GM12878 (cell line): Measurements from ENCODE around the gene RBAK. TPM values are rescaled to one million over a fixed set of nuclear protein-coding genes. Genes with fewer than 3 reads are reported as not detected.

Source experiments
- ATAC-seq: fragments of 200-7000 bp; cut with Tn5 transposase; 3 replicates; pipeline ENCODE4 v1.9.1; 2020; ENCODE audit warnings: mild to moderate bottlenecking, moderate library complexity
- BruUV-seq: library from RNA; stranded (reverse); fragments of 400-500 nt; replicated peaks from 2 replicates; lab custom pipeline; 2021; lab: Mats Ljungman, UMichigan
- CTCF ChIA-PET: fragments of 300-600 bp; sonication (Branson Sonifier 250); formaldehyde crosslinking; extraction: SDS; loops from one replicate; lab custom pipeline; 2021; ENCODE audit warnings: inconsistent platforms; lab: Yijun Ruan, JAX
- POLR2A ChIA-PET: fragments of 350-600 bp; formaldehyde crosslinking; extraction: SDS; loops from one replicate; lab custom pipeline; 2021; ENCODE audit warnings: inconsistent platforms; lab: Charles Lee
- RAD21 ChIA-PET: fragments of 300-600 bp; sonication (Branson Sonifier 250); formaldehyde crosslinking; loops from one replicate; lab custom pipeline; 2023; ENCODE audit warnings: antibody characterized with exemption; ENCODE audit not compliant: unreplicated experiment; lab: Charles Lee
- SMC1A ChIA-PET: fragments of 300-600 bp; sonication (Branson Sonifier 250); formaldehyde crosslinking; loops from one replicate; lab custom pipeline; 2023; ENCODE audit not compliant: unreplicated experiment, uncharacterized antibody; lab: Charles Lee
- DNase-seq: peaks from one replicate; pipeline ENCODE4 v3.0.0-alpha.2; 2011; ENCODE audit warnings: low read depth, low spot score
- FAIRE-seq: peaks from 3 replicates; lab custom pipeline; 2011; peaks lifted over from hg19 to GRCh38; lab: Jason Lieb, UNC
- H2AFZ ChIP-seq: 2 replicates; pipeline ENCODE4 v1.6.0; 2011; ENCODE audit warnings: low read depth, low read length, control low read depth; ENCODE audit not compliant: control insufficient read depth
- H3K27ac ChIP-seq: 2 replicates; pipeline ENCODE4 v1.5.1; 2011; ENCODE audit warnings: control low read depth; ENCODE audit not compliant: control insufficient read depth, insufficient read depth
- H3K27me3 ChIP-seq, 2 experiments: replicated peaks in 1 of 2; 2 replicates each; pipeline versions ENCODE4 v1.6.0 to v1.6.1; 2011; ENCODE audit warnings: low read length in 1 of 2; ENCODE audit not compliant: control insufficient read depth in 2 of 2, insufficient read depth in 2 of 2
- H3K36me3 ChIP-seq, 2 experiments: 2 replicates each; pipeline ENCODE4 v1.5.1; 2011; ENCODE audit warnings: low read length in 1 of 2; ENCODE audit not compliant: control insufficient read depth in 2 of 2, insufficient read depth in 2 of 2
- H3K4me1 ChIP-seq: 2 replicates; pipeline ENCODE4 v1.6.1; 2011; ENCODE audit warnings: mild to moderate bottlenecking, low read length, moderate library complexity, mixed read lengths; ENCODE audit not compliant: control insufficient read depth, insufficient read depth
- H3K4me2 ChIP-seq: 2 replicates; pipeline ENCODE4 v1.6.0; 2011; ENCODE audit warnings: control low read depth; ENCODE audit not compliant: control insufficient read depth, insufficient read depth
- H3K4me3 ChIP-seq: fragments of 200-600 bp; sonication (generic); 2 replicates; pipeline ENCODE4 v1.5.1; 2016
- H3K79me2 ChIP-seq: 2 replicates; pipeline ENCODE4 v1.6.0; 2011; ENCODE audit warnings: low read length; ENCODE audit not compliant: control insufficient read depth, insufficient read depth
- H3K9ac ChIP-seq: 2 replicates; pipeline ENCODE4 v1.8.0; 2011; ENCODE audit warnings: low read length, control low read depth, mixed read lengths; ENCODE audit not compliant: control insufficient read depth, insufficient read depth
- H3K9me3 ChIP-seq: replicated peaks from 3 replicates; pipeline ENCODE4 v1.5.1; 2011; ENCODE audit warnings: mild to moderate bottlenecking, low read length; ENCODE audit not compliant: control insufficient read depth, insufficient read depth
- H4K20me1 ChIP-seq: 2 replicates; pipeline ENCODE4 v1.6.0; 2011; ENCODE audit not compliant: control insufficient read depth, insufficient read depth
- BCL3 ChIP-seq: IDR thresholded peaks from 2 replicates; pipeline ENCODE4 v1.6.1; 2011; ENCODE audit warnings: borderline replicate concordance, low read depth, mild to moderate bottlenecking, moderate library complexity, low read length; ENCODE audit not compliant: insufficient read depth, poor library complexity, severe bottlenecking
- E2F8 ChIP-seq: fragments of 450-650 bp; IDR thresholded peaks from 2 replicates; pipeline ENCODE4 v1.6.1; 2018; ENCODE audit warnings: mild to moderate bottlenecking, low read depth, moderate library complexity; ENCODE audit not compliant: partially characterized antibody
- SRF ChIP-seq, 2 experiments: IDR thresholded peaks; 2 replicates each; pipeline ENCODE4 v1.6.1; 2011; ENCODE audit warnings: low read depth in 2 of 2, low read length in 2 of 2, mild to moderate bottlenecking in 1 of 2, moderate library complexity in 1 of 2
- STAT3 ChIP-seq: IDR thresholded peaks from 2 replicates; pipeline ENCODE4 v1.6.1; 2011; ENCODE audit warnings: low read depth, low read length, improper control_type of control experiment
- YBX1 ChIP-seq: fragments of 450-650 bp; IDR thresholded peaks from 2 replicates; pipeline ENCODE4 v1.6.1; 2016; ENCODE audit warnings: antibody characterized with exemption
- ZNF687 ChIP-seq: fragments of 450-650 bp; IDR thresholded peaks from 2 replicates; pipeline ENCODE4 v1.6.1; 2017; ENCODE audit warnings: mild to moderate bottlenecking, moderate library complexity
- WGBS: methylation state at CpG from one replicate; pipeline ENCODE4 v1.1.6; 2016; ENCODE audit warnings: low lambda C conversion rate; ENCODE audit not compliant: insufficient replicate concordance, insufficient coverage; ENCODE audit errors: missing lambda C conversion rate; 5-methylcytosine and 5-hydroxymethylcytosine counted together
- in situ Hi-C: fragments of 300-500 bp; cut with MboI; formaldehyde crosslinking; loops from 9 replicates; pipeline ENCODE4 v1.14.3; 2018; ENCODE audit warnings: mixed read lengths
- intact Hi-C: fragments of 100-400 bp; cut with micrococcal nuclease; formaldehyde crosslinking; loops from one replicate; pipeline ENCODE4 v1.14.2; 2022; ENCODE audit not compliant: unreplicated experiment
- polyA plus RNA-seq, 11 experiments: library from polyadenylated mRNA; depleted of rRNA in 4 of 11; unstranded in 6 of 11; stranded (reverse) in 5 of 11; fragments of >200 nt; fragmentation: Nextera tagmentation in 4 of 11; fragmentation: Illumina TruSeq in 1 of 11; extraction: Ambion mirVana in 4 of 11; extraction: Trizol in 1 of 11; gene quantifications; 1 replicate in 1 of 11; 2 replicates in 10 of 11; pipeline versions ENCODE4 v1.2.1 to v1.2.3, GENCODE V29; 2011 to 2016; ENCODE audit warnings: inconsistent platforms in 2 of 11, missing spikeins in 2 of 11, low read depth in 1 of 11
- total RNA-seq, 4 experiments: library from RNA; depleted of rRNA in 3 of 4; stranded (reverse); fragments of >200 nt in 3 of 4; fragmentation: Illumina TruSeq in 1 of 4; extraction: Trizol in 1 of 4; gene quantifications; 2 replicates each; pipeline versions ENCODE4 v1.2.1 to v1.2.3, GENCODE V29; 2013 to 2021

Gene RBAK
- total and polyA plus RNA-seq, 10 of the 15 experiments (the other 5 are each of a cell fraction or from before 2014, with no cell fraction given), result 1.9 to 10.2 (median 5.9) TPM

- intact Hi-C loops, result loop anchor here (10.0 kb wide), 1 partner anchor 1879 kb away; no protein-coding TSS in a partner anchor
- Histone ChIP-seq H3K79me2 (no peaks in the 10 kb centered on the region), H4K20me1 (no peaks in the 10 kb centered on the region), H3K4me2 (no peak overlapping the region), H3K9ac (no peak overlapping the region), H3K9me3 (no peaks in the 10 kb centered on the region), H3K36me3 (no peaks in the 10 kb centered on the region), H3K4me1 (no peaks in the 10 kb centered on the region), H3K27me3 (no peaks in the 10 kb centered on the region), H3K27ac (no peak overlapping the region), H3K4me3 (no peak overlapping the region), H2AFZ (no peak overlapping the region)
- ATAC-seq, result no peak
- no TSS peak for BruUV-seq
- no peak for FAIRE-seq
- SMC1A ChIA-PET, result interaction anchor here (1.7 kb wide), 1 partner anchor 109 kb away, joined by 7 read pairs; no protein-coding TSS in a partner anchor
- in situ Hi-C loops, result loop anchor here (5.0 to 25.0 kb wide), 3 partner anchors 111 to 471 kb away; no protein-coding TSS in a partner anchor
- CTCF ChIA-PET, result interaction anchor here (3.8 to 4.9 kb wide), 2 partner anchors 252 to 285 kb away, joined by 30 to 38 read pairs; no protein-coding TSS in a partner anchor
- 72% methylated on average over 24 of the region's 24 CpGs for WGBS
- RAD21 ChIA-PET, result interaction anchor here (1.3 to 2.1 kb wide), 2 partner anchors 109 to 285 kb away, joined by 4 to 18 read pairs; no protein-coding TSS in a partner anchor
- no peak for DNase-seq
- POLR2A ChIA-PET, result no interaction called here
- TF ChIP-seq STAT3, result no peak
- peak; percentile 43 for TF ChIP-seq BCL3
- TF ChIP-seq SRF (IDR thresholded peaks at IDR 0.05; ENCODE audit: low read depth in 2 of 2, low read length in 2 of 2), result no peak
These were observed 37.7 kb downstream of the RBAK start for GRCh38 chr7:5083311-5083711.

- FAIRE-seq (no peak), ATAC-seq (no peak), DNase-seq (no peak)
- ChIA-PET POLR2A (interaction anchor here (0.6 kb wide), 1 partner anchor 88 kb away, joined by 3 read pairs; no protein-coding TSS in a partner anchor), RAD21 (interaction anchor here (1.8 to 2.4 kb wide), 2 partner anchors 112 to 288 kb away, joined by 4 to 12 read pairs; no protein-coding TSS in a partner anchor), CTCF (interaction anchor here (1.0 to 4.9 kb wide), 14 partner anchors 12 to 293 kb away, joined by 3 to 38 read pairs (median 6); no protein-coding TSS in a partner anchor), SMC1A (interaction anchor here (0.6 to 3.1 kb wide), 6 partner anchors 14 to 257 kb away, joined by 3 to 8 read pairs (median 4); no protein-coding TSS in a partner anchor)
- in situ Hi-C loops (loop anchor here (5.0 to 25.0 kb wide), 2 partner anchors 254 to 474 kb away; no protein-coding TSS in a partner anchor), intact Hi-C loops (loop anchor here (5.0 to 10.0 kb wide), 2 partner anchors 239 to 1881 kb away; no protein-coding TSS in a partner anchor)
- WGBS, result 71% methylated on average over 9 of the region's 9 CpGs
- Histone ChIP-seq H3K4me3 (no peak overlapping the region), H3K4me1 (no peaks in the 10 kb centered on the region), H3K36me3 (no peaks in the 10 kb centered on the region), H3K9me3 (no peaks in the 10 kb centered on the region), H2AFZ (no peak overlapping the region), H3K27me3 (no peaks in the 10 kb centered on the region), H3K9ac (no peak overlapping the region), H4K20me1 (no peaks in the 10 kb centered on the region), H3K27ac (no peak overlapping the region), H3K4me2 (no peak overlapping the region), H3K79me2 (no peaks in the 10 kb centered on the region)
- no TSS peak for BruUV-seq
- TF ChIP-seq E2F8 (no peak), YBX1 (no peak), ZNF687 (no peak)
These were observed 40.6 kb downstream of the RBAK start for GRCh38 chr7:5086256-5086655.
